GM18519 (cell line): ENCODE measurements around the gene PRR30.
"Not testable (repeated sequence)": the region's sequence is repeated elsewhere in the genome, so short reads cannot be mapped to it uniquely, and the experiment has no call there.

Experiments
- ATAC-seq: cut with Tn5 transposase; IDR thresholded peaks from one replicate; pipeline ENCODE4 v1.9.1; 2021; ENCODE audit warnings: mild to moderate bottlenecking, moderate library complexity; ENCODE audit not compliant: unreplicated experiment, low FRiP score

Gene PRR30

DNA sequence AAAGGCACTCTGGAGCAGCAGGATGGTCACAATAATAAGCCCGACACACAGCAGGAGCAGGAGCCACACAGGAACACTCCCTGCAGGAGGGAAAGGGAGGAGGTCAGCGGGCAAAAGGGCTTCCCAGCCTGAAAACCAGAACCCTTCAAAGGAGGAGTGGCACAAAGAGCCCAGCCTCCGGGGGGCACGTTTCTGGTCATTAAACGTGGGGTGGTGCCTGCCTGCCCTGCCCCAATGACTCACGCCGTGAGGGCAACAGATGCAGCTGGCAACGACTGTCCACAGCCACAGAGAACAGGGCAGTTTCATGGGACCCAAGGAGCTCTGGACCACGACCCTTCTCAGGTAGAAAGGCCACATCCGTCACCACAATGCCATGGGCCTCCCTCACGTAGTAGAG is 7.8 kb downstream of the PRR30 start:
- no peak for ATAC-seq

DNA sequence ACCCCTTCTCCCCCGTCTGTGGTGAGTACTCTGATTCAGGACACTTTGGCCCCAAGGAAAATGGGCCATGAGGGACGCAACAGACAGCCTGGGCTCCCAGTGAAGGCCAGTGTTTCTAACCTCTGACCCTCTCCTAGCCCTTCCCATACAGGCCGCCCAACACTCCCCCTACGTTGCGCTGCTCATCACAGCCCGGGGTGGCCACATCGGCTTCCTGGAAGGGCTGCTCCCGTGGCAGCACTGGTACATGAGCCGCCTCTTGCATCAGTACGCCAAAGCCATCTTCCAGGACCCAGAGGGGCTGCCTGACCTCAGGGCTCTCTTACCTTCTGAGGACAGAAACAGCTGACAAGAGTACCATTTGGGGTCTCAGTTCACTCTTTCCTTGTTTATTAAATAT is 8.8 kb downstream of the PRR30 start:
- ATAC-seq, result no peak

DNA sequence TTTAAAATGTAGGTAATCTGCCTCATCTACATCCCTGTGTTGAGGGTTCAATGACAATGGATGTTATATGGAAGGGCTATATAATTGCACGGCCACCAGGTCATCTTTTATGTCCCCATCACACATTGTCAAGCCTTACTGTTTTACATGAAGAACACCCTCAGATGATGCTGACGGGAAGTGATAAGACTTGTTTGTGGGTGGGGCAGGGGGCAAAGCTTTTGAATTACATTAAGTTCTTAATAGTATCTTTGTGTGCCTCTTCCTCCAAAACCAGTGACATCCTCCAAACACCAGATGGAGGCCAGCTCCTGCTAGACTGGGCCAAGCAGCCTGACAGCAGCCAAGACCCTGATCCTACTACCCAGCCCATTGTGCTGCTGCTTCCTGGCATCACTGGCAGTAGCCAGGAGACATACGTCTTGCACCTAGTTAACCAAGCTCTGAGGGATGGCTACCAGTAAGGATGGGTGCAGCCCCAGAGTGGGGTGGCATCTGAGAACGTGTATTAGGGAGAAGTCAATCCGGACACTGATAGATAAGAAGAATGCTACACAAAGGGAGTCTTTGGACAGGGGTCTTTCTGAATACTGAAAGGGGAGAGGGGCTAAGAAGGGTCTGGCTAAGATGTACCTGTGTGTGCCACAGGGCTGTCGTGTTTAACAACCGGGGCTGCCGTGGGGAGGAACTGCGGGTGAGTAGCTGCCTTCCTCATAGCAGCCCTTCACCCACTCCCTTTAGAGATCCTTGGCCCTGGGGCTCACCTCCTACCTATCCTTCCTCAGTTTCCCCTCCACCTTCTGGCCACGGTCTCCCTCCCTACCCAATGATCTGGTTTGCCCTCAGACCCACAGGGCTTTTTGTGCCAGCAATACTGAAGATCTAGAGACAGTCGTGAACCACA is 10.3 kb downstream of the PRR30 start:
- no peak for ATAC-seq

DNA sequence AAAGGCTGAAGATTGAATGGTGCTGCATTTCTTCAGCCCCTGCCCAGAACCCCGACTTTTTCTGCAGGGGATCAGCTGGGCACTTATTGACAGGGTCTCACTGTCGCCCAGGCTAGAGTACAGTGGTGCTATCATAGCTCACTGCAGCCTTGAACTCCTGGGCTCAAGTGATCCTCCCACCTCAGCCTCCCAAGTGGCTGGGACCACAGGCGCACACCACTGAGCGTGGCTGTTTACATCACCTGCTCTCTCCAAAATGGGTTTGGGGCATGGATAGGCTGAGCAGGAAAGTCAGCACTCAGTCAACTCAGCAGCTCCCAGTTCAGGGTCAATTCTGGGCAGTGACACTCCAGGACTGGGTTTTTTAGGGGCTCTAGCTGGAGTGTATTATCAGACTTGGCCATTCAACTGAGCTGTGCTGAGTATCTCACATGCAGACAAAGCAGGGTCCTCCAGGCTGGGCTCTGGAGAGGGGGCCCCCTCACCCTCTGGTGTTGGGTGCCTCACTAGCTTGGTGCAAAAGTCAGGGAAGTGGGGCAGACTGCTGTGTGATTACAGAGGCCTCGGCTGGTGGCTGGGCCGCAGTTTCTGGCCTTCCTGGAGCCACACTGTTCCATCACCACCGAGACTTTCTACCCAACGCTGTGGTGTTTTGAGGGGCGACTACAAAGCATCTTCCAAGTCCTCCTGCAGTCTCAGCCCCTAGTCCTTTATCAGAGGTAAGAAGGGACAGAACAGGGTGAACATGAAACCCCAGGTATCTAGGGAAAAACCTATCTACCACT is 11.1 kb downstream of the PRR30 start:
- no peak for ATAC-seq

DNA sequence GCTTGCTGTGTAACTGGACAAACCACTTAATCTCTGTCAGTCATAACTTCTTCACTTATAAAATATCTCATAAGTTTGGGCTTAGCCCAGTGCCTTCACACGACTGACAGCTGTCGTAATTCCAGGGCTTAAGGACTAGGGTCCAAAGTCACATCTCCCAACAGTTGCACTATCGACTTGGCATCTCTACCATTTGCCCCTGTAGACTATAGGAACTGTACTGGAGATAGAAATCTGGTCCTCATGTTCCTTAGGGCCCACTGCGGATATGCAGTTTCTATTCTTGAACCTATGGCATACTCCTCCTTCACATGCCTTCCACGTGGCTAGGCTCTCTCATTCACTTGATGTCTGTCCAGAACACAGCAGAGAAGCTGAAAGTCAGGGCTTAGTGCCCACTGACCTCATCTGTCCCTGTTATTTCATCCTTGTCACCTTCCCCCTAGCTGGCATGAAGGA is 12.9 kb downstream of the PRR30 start:
- ATAC-seq, result no peak

DNA sequence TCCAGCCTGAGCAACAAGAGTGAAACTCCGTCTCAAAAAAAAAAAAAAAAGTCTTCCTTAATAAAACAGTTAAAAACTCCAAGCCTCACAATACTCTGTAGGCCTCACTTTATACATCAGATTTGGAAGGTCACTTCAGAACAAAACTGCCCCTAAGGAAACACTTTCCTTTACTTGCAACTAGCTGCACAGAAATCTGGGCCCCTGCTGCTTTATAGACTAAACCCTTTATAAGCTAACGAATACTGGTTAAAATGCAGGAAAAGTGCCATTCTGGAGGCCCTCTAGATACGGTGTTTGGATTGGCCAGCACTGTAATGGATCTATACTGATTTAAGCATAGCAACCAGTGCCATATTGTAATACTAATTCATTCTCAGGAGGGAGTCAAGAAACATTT is 14.1 kb downstream of the PRR30 start:
- ATAC-seq, result no peak

DNA sequence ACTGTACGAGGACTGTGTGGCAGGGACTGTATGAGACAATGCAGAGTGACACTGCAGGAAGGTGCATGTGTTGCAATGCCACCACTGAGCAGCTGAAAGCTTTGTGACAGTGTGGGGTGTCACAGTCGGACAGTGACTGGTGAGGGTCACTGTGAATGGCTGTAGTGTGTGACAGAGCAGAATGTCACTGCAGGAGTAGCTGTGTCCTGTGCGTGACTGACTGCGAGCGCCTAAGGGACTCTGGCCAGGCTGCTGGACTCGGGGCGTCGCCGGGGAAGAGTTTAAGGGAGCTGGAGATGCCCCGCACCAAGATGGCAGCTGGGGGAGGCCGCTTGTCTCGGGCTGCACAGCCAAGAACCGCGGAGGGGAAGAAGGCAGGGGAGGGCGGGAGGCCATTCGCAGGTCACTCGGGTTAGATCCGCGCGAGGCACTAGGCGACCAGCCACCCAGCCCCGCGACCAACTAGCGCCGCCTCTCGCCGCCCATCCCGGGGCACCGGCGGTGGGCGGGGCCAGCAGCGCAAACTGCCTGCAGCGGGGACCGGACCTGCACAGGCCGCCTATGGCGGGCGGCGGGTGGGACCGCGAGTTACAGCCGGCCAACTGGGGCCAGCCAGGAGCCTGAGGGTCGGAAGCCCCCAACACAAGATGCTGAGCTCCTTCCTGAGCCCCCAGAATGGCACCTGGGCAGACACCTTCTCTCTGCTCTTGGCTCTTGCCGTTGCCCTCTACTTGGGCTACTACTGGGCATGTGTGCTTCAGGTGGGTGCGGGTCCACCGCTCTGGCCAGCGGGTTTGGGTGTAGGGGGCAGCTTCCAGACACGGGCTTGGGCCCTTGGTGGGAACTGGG is 15.7 kb downstream of the PRR30 start, which contains the start of gene ABHD1:
TSS of gene ABHD1 (plus strand) at position 514 of the 849 bp plus-strand sequence. CDS start at position 648, 134 bp downstream.
- no peak for ATAC-seq

DNA sequence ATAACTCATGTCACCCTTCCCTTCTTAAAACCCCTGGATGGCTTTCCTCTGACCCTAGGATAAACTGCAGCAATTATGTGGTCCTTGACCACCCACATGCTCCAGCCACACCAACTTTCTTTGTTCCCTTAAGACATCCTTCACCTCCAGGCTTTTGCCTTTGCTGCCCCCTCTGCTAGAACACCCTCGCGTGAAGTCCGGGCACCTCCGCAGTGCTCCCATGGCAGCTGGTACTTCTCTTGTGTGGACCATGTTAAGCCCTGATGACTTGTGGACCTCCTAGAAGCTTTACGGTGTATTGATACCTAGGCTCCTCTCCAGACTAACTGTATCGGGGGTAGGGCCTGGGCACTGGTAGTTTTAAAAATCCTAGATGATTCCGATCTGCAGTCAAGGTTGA is 16.4 kb downstream of the PRR30 start:
- no peak for ATAC-seq

DNA sequence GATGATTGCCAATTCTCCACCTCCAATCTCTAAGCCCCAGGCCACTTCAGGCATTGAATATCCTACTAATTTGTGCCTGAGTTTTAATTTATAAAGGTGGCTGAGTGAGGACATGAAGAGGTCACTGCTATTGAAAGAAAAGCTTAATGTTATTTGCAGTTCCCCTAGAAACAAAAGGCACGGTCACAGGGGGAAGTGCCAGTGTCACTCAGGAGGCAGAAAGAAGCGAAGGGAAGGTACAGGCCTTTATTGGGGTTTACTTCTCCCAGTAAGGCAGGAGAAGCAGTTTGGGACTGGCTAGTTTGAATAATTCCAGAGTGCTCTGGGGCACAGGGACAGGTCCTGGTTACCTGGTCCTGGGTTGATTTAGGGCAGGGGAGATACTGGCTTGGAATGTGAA is 17.3 kb downstream of the PRR30 start:
- ATAC-seq, result no peak

DNA sequence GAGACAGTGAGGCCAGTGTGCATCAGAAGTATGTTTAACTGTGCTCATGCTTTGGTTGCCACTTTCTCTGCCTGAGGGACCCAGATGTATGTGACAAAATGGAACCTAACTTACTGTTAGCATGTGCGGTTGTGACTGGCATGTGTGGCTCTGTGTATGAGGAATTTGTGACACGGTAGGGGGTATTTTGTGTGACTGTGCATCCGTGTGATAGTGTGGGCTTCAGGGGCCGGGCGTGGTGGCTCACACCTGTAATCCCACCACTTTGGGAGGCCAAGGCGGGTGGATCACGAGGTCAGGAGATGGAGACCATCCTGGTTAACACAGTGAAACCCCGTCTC is 19.9 kb downstream of the PRR30 start:
- not testable (repeated sequence) for ATAC-seq

DNA sequence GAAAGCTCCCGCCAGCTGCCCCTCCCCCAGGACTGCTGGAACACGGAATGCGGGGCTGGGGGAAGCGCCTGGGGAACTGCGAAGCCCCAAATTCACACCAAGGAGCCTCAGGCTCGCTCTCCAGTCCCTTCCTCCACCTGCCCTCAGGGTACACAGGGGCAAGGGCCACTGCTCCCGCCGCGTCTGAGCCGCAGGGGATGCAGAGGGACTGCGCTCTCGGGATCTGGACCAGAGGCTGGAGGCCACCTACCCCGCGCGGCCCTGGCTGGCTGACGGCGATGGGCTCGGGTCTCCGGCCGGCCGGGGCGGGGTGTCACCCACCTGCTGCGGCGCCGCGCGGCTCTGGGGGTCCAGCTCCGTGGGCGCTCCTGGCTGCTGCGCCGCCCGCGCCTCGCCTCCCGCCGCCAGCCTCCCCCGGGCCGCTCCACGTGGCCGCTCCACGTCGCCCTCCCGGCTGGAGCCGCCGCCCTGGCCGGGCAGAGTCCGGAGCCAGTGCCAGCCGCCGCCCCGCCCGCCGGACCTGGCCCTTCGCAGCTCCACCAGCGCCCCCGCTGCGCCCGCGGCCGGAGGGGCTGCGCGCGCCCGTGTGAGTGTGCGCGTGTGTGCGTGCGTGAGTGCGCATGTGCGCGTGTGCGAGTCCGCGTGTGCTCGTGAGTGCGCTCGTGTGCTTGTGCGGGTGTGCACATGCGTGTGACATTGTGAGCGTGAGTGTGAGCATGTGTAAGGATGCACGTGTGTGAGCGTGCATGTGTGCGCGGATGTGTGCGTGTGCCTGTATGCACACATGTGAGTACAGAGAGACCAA is 20.5 kb downstream of the PRR30 start, which contains the start of gene CGREF1:
TSS of gene CGREF1 (minus strand) at position 604 of the 805 bp plus-strand sequence. CDS start 14,762 bp downstream, outside the sequence.
- ATAC-seq, result no peak

DNA sequence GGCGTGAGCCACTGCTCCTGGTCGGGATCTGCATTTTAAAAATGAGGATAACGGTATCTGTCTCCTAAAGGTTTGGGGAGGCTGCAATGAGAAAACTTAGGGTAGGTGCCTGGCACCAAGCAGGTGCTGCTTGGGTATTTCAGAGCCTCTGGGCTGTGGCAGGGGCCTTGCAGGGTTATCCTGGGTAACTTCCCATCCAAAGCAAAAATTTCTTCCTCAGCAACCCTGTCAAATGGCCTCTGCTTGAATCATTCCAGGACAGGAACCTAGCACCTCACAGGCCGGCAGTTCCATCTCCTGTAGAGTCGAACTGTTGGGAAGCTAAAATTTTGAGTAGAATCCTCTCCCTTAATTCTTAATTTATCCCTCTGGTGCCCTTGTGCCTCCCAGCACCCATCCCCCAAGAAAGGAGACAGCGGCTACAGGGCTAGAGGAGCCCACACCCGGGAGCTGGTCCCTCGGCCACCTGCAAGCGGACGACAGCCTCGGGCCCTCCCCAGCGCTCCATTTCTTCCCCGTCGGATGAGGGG is 21.1 kb downstream of the PRR30 start:
- no peak for ATAC-seq

DNA sequence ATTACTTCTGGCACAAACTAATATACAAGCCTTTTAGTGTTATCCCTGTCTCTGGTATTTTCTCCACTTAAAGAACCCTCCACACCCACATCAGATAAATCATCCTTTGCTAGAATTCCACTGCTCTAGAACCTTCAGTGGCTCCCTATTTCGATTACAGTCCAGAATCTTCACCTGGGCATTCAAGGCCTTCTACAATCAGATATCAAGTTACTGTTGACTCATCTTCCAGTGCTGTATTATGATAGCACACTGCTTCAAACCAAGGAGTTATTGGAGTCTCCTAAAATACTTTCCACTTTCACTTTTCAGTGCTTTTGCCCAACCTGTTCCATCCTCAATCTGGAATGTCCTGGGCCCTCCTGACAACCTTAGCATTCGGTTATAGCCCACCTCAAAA is 23.7 kb downstream of the PRR30 start:
- ATAC-seq, result no peak

DNA sequence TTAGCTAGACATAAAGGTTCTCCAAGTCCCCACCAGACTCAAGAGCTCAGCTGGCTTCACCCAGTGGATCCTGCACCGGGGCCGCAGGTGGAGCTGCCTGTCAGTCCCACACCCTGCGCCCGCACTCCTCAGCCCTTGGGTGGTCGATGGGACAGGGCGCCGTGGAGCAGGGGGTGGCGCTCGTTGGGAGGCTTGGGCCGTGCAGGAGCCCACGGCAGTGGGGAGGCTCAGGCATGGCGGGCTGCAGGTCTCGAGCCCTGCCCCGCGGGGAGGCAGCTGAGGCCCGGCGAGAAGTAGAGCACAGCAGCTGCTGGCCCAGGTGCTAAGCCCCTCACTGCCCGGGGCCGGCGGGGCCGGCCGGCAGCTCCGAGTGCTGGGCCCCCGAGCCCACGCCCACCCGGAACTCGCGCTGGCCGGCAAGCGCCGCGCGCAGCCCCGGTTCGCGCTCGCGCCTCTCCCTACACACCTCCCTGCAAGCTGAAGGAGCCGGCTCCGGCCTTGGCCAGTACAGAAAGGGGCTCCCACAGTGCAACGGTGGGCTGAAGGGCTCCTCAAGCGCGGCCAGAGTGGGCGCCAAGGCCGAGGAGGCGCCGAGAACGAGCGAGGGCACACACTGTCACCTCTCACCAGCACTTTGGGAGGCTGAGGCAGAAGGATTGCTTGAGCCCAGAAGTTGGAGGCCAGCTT is 27.7 kb downstream of the PRR30 start:
- not testable (repeated sequence) for ATAC-seq

DNA sequence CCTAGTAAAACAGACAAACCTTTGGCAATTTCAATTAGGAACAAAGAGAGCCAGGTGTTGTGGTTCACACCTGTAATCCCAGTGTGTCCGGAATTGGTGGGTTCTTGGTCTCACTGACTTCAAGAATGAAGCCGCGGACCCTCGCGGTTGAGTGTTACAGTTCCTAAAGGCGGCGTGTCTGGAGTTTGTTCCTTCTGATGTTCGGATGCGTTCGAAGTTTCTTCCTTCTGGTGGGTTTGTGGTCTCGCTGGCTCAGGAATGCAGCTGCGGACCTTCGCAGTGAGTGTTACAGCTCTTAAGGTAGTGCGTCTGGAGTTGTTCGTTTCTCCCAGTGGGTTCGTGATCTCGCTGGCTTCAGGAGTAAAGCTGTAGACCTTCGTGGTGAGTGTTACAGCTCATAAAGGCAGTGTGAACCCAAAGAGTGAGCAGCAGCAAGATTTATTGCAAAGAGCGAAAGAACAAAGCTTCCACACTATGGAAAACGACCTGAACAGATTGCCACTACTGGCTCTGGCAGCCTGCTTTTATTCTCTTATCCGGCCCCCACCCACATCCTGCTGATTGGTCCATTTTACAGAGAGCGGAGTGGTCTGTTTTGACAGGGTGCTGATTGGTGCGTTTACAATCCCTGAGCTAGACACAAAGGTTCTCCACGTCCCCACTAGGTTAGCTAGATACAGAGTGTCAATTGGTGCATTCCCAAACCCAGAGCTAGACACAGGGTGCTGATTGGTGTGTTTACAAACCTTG is 28.4 kb downstream of the PRR30 start:
- not testable (repeated sequence) for ATAC-seq

DNA sequence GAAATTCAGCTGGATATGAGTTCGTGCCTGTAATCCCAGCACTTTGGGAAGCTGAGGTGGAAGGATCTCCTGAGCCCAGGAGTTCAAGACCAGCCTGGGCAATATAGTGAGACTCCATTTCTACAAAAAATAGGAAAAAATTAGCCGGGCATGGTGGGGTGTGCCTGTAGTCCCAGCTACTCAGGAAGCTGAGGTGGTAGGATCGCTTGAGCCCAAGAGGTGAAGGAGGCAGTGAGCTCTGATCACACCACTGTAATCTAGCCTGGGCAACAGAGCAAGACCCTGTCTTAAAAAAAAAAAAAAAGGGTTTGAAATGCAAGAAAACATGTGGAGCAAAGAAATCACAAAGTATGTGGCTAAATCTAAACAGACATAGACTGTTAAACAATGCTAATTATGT is 30.1 kb downstream of the PRR30 start:
- ATAC-seq, result no peak

DNA sequence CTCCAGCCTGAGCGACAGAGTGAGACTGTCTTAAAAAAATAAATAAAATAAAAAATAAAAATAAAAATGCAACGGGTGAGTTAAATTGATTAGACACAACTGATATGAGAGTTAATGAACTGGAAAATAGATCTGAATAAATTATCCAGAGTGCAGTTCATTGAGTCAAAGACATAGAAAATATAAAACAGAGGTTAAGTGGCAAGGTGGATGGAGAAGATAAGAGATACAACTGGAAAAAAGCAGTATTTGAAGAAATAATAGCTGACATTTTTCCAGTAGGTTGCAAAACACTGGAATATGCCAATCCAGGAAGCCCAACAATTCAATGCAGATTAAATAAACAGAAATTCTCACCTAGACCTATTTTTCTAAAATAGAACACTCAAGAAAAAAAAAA is 31.0 kb downstream of the PRR30 start:
- ATAC-seq, result no peak

DNA sequence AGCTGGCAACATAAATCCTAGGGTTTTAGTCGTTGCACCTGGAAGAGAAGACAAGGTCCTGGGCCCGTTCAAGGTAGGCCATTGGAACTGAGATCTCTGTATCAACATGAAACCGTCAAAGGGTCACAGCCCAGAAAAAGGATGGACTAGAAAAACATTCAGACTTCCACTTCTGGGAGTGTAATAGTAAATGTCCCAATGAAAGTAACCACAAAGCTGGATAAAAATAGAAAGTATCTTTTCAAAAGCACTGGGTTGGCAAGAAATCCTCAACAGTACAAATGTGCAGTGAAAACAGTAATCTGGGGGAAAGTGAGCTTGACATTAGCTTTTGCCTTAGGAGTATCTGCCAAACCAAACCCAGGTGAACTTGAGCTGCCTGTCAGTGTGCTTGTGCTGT is 33.2 kb downstream of the PRR30 start:
- ATAC-seq, result no peak
